IMR-90 (cell line): ENCODE results near the gene SCD. TPM values are rescaled to one million over a fixed set of nuclear protein-coding genes. Genes with fewer than 3 reads are reported as not detected.

Experiments used
- ATAC-seq: fragments of 200-7000 bp; cut with Tn5 transposase; 2 replicates; pipeline ENCODE4 v1.9.1; 2020; ENCODE audit warnings: low read depth, mild to moderate bottlenecking, moderate library complexity
- BruUV-seq: library from RNA; stranded (reverse); fragments of 400-500 nt; replicated peaks from 2 replicates; lab custom pipeline; 2021; lab: Mats Ljungman, UMichigan
- CTCF ChIA-PET: fragments of 300-600 bp; formaldehyde crosslinking; extraction: SDS; loops from one replicate; lab custom pipeline; 2021; ENCODE audit warnings: antibody characterized with exemption; lab: Yijun Ruan, JAX
- POLR2A ChIA-PET: fragments of 300-600 bp; sonication (Branson Sonifier 250); formaldehyde crosslinking; loops from one replicate; lab custom pipeline; 2022; ENCODE audit warnings: antibody characterized with exemption; ENCODE audit not compliant: unreplicated experiment; lab: Charles Lee
- DNase-seq: peaks from one replicate; pipeline ENCODE4 v3.0.0; 2013
- H2AFZ ChIP-seq: replicated peaks from 2 replicates; pipeline ENCODE3; 2013; ENCODE audit warnings: low read length, mild to moderate bottlenecking; ENCODE audit not compliant: poor library complexity
- H2AK5ac ChIP-seq: 2 replicates; pipeline ENCODE4 v1.6.1; 2013; ENCODE audit warnings: low read depth, low read length, inconsistent platforms
- H2AK9ac ChIP-seq: replicated peaks from 2 replicates; pipeline ENCODE3; 2013; ENCODE audit warnings: mild to moderate bottlenecking, low read depth, low read length, moderate library complexity; ENCODE audit not compliant: poor library complexity
- H2BK120ac ChIP-seq: 2 replicates; pipeline ENCODE4 v1.6.1; 2013; ENCODE audit warnings: low read depth, low read length, inconsistent platforms
- H2BK15ac ChIP-seq: 3 replicates; pipeline ENCODE4 v1.6.1; 2013; ENCODE audit warnings: low read depth, low read length, inconsistent platforms
- H2BK20ac ChIP-seq: 2 replicates; pipeline ENCODE4 v1.6.1; 2013; ENCODE audit warnings: low read depth, mild to moderate bottlenecking, inconsistent platforms, low read length, moderate library complexity
- H2BK5ac ChIP-seq: 2 replicates; pipeline ENCODE4 v1.6.1; 2013; ENCODE audit warnings: mild to moderate bottlenecking, low read depth, low read length, inconsistent platforms; ENCODE audit not compliant: poor library complexity, severe bottlenecking
- H3K14ac ChIP-seq: replicated peaks from 2 replicates; pipeline ENCODE4 v1.6.1; 2013; ENCODE audit warnings: low read depth, low read length, inconsistent platforms
- H3K18ac ChIP-seq: 2 replicates; pipeline ENCODE4 v1.6.1; 2013; ENCODE audit warnings: low read depth, low read length, control low read depth
- H3K23ac ChIP-seq: 2 replicates; pipeline ENCODE4 v1.6.1; 2013; ENCODE audit warnings: low read depth, low read length, inconsistent platforms
- H3K27ac ChIP-seq: 2 replicates; pipeline ENCODE4 v1.5.1; 2013; ENCODE audit warnings: mild to moderate bottlenecking, control low read depth, low read length; ENCODE audit not compliant: insufficient read depth
- H3K27me3 ChIP-seq: 2 replicates; pipeline ENCODE4 v1.6.1; 2013; ENCODE audit warnings: low read length; ENCODE audit not compliant: control insufficient read depth, insufficient read depth
- H3K36me3 ChIP-seq: 2 replicates; pipeline ENCODE4 v1.6.1; 2013; ENCODE audit warnings: low read length, mixed read lengths; ENCODE audit not compliant: control insufficient read depth, insufficient read depth
- H3K4ac ChIP-seq: 2 replicates; pipeline ENCODE4 v1.6.1; 2013; ENCODE audit warnings: low read depth, low read length, inconsistent platforms
- H3K4me1 ChIP-seq: 2 replicates; pipeline ENCODE4 v1.6.1; 2013; ENCODE audit warnings: low read length, mixed read lengths; ENCODE audit not compliant: control insufficient read depth, insufficient read depth
- H3K4me2 ChIP-seq: 2 replicates; pipeline ENCODE4 v1.6.1; 2013; ENCODE audit warnings: low read depth, mild to moderate bottlenecking, control low read depth, low read length, moderate library complexity
- H3K4me3 ChIP-seq: 2 replicates; pipeline ENCODE4 v1.5.1; 2013; ENCODE audit warnings: low read depth, mild to moderate bottlenecking, control low read depth, low read length, moderate library complexity; ENCODE audit not compliant: insufficient read depth
- H3K56ac ChIP-seq: 2 replicates; pipeline ENCODE4 v1.6.1; 2013; ENCODE audit warnings: low read length, inconsistent platforms; ENCODE audit not compliant: insufficient read depth; ENCODE audit errors: extremely low read depth
- H3K79me1 ChIP-seq, 2 experiments: 2 replicates each; pipeline ENCODE4 v1.6.1; 2013; ENCODE audit warnings: low read length in 2 of 2, inconsistent platforms in 1 of 2, low read depth in 1 of 2
- H3K9ac ChIP-seq: 2 replicates; pipeline ENCODE4 v1.6.1; 2013; ENCODE audit warnings: low read depth, low read length, control low read depth
- H3K9me1 ChIP-seq: 2 replicates; pipeline ENCODE4 v1.6.1; 2013; ENCODE audit warnings: low read length, inconsistent platforms; ENCODE audit not compliant: insufficient read depth
- H3K9me3 ChIP-seq: 2 replicates; pipeline ENCODE4 v1.6.1; 2013; ENCODE audit warnings: low read length; ENCODE audit not compliant: control insufficient read depth, insufficient read depth
- H4K20me1 ChIP-seq: 2 replicates; pipeline ENCODE4 v1.6.1; 2013; ENCODE audit warnings: low read length, inconsistent platforms; ENCODE audit not compliant: insufficient read depth
- H4K5ac ChIP-seq: 2 replicates; pipeline ENCODE4 v1.6.1; 2013; ENCODE audit warnings: mild to moderate bottlenecking, low read depth, low read length, control low read depth
- H4K8ac ChIP-seq, 2 experiments: 2 replicates each; pipeline ENCODE4 v1.6.1; 2013; ENCODE audit warnings: low read depth in 2 of 2, low read length in 2 of 2, control low read depth in 1 of 2, inconsistent platforms in 1 of 2
- H4K91ac ChIP-seq: 2 replicates; pipeline ENCODE4 v1.6.1; 2013; ENCODE audit warnings: low read depth, low read length, inconsistent platforms; ENCODE audit not compliant: insufficient read depth
- BHLHE40 ChIP-seq: fragments of 150-350 bp; IDR thresholded peaks from 2 replicates; pipeline ENCODE4 v1.6.1; 2016; ENCODE audit warnings: mild to moderate bottlenecking, low read depth, low read length
- CEBPB ChIP-seq: IDR thresholded peaks from 2 replicates; pipeline ENCODE4 v1.6.1; 2012; ENCODE audit warnings: low read depth, low read length, improper control_type of control experiment
- FOS ChIP-seq: fragments of 150-350 bp; IDR thresholded peaks from 2 replicates; pipeline ENCODE4 v1.6.1; 2016; ENCODE audit warnings: low read depth, low read length
- MAZ ChIP-seq: IDR thresholded peaks from 2 replicates; pipeline ENCODE4 v1.6.1; 2012; ENCODE audit warnings: low read depth, mild to moderate bottlenecking, low read length, improper control_type of control experiment, moderate library complexity, borderline replicate concordance
- MXI1 ChIP-seq: IDR thresholded peaks from 2 replicates; pipeline ENCODE4 v1.6.1; 2012; ENCODE audit warnings: low read depth, mild to moderate bottlenecking, low read length, moderate library complexity, borderline replicate concordance
- NFE2L2 ChIP-seq: fragments of 150-350 bp; IDR thresholded peaks from 2 replicates; pipeline ENCODE4 v1.6.1; 2016; ENCODE audit warnings: low read depth, mild to moderate bottlenecking, low read length
- RAD21 ChIP-seq: IDR thresholded peaks from 2 replicates; pipeline ENCODE4 v1.6.1; 2012; ENCODE audit warnings: low read length, improper control_type of control experiment
- RCOR1 ChIP-seq: IDR thresholded peaks from 2 replicates; pipeline ENCODE4 v1.6.1; 2012; ENCODE audit warnings: mild to moderate bottlenecking, low read length, improper control_type of control experiment; ENCODE audit not compliant: insufficient replicate concordance
- RFX5 ChIP-seq: IDR thresholded peaks from 2 replicates; pipeline ENCODE4 v1.8.0; 2012; ENCODE audit warnings: low read depth, mild to moderate bottlenecking, low read length, moderate library complexity
- WGBS, 2 experiments: methylation state at CpG; one replicate each; pipeline versions ENCODE4 v1.1.5 to v1.1.7; 2013; ENCODE audit warnings: missing lambda C conversion rate in 2 of 2; ENCODE audit not compliant: insufficient read length in 1 of 2; ENCODE audit errors: extremely low coverage in 2 of 2; 5-methylcytosine and 5-hydroxymethylcytosine counted together
- dilution Hi-C: fragments of 300-500 bp; cut with HindIII; formaldehyde crosslinking; loops from one replicate; pipeline ENCODE4 v1.14.3; 2018; ENCODE audit warnings: low sequenced_read_pairs; ENCODE audit not compliant: unreplicated experiment
- in situ Hi-C: fragments of 300-500 bp; cut with MboI; formaldehyde crosslinking; loops from 3 replicates; pipeline ENCODE4 v1.14.3; 2019; ENCODE audit warnings: low sequenced_read_pairs, inconsistent platforms, mixed read lengths
- intact Hi-C: fragments of 100-400 bp; cut with micrococcal nuclease; formaldehyde crosslinking; loops from 2 replicates; pipeline ENCODE4 v1.10.0; 2022
- polyA plus RNA-seq, 3 experiments: library from polyadenylated mRNA; depleted of rRNA; stranded (reverse); fragments of >200 nt; gene quantifications; 2 replicates each; pipeline ENCODE4 v1.2.3, GENCODE V29; 2012; ENCODE audit warnings: low replicate concordance in 1 of 3
- total RNA-seq: library from RNA; depleted of rRNA; stranded (reverse); fragments of >200 nt; gene quantifications from 2 replicates; pipeline ENCODE4 v1.2.3, GENCODE V29; 2012
- TF ChIP-seq, protein P1 (sequence below): conservative IDR thresholded peaks from 2 replicates; pipeline ENCODE4 v1.5.1; 2012; ENCODE audit warnings: mild to moderate bottlenecking, low read depth, low read length, improper control_type of control experiment
- TF ChIP-seq, protein P2 (sequence below): fragments of 150-350 bp; IDR thresholded peaks from 2 replicates; pipeline ENCODE4 v1.6.1; 2016; ENCODE audit warnings: low read depth, mild to moderate bottlenecking, low read length, moderate library complexity, borderline replicate concordance

Gene SCD
- total and polyA plus RNA-seq, 2 of the 4 experiments (the other 2 are of a cell fraction) = 50.7 to 65.1 TPM

DNA sequence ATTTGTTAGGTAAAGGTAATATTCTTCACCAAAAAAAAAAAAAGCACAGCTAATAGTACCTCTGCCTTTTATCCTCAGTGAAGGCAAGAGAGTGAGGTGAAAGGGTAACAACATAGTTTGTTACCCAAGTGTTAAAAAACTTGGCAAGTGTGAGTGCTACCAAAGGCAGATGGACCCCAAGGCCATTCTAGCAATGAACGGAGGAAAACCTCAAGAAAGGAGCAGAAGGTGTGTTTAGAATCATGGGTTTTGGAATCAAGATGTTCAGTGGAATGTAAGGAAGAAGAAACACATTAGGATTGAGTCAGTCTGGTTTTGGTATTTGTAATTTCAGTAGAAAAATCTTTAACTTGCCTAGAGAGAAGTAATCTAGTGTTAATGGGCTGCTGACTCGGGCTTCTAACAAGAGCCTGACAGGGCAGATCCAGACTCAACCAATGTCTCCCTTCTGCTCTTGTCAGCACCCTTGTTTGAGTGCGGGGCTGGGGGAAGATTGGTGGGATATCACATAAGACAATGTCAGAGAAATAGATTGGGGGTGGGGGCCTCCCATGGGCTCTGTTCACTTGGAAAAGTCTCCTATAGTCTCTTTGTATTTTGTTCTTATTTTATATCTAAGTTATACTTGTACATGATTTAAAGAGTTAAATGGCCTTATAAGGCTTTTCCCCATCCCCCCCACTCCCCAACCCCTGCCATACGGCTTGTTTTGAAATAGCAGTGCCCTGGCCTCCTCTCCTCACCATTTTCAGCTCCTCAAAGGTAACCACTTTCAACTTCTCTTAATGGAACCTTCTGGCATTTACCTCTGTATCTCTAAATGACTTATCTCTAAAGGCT lies 44.4 kb downstream of the SCD start:
- Histone ChIP-seq H2BK15ac (no peak overlapping the region), H3K4me2 (no peak overlapping the region), H4K91ac (no peak overlapping the region), H4K8ac (no peak overlapping the region), H3K9me3 (no peaks in the 10 kb centered on the region), H3K18ac (no peak overlapping the region), H2AK5ac (no peak overlapping the region), H3K14ac (no peak overlapping the region), H3K4ac (no peak overlapping the region), H3K56ac (no peak overlapping the region), H3K9ac (no peak overlapping the region), H2AFZ (no peak overlapping the region), H3K27ac (no peak overlapping the region), H3K4me1 (no peaks in the 10 kb centered on the region), H3K23ac (no peak overlapping the region), H3K36me3 (no peaks in the 10 kb centered on the region), H2BK120ac (no peak overlapping the region), H2AK9ac (no peak overlapping the region), H2BK5ac (no peak overlapping the region), H3K9me1 (no peaks in the 10 kb centered on the region), H3K79me1 (no peaks in the 10 kb centered on the region), H3K27me3 (no peaks in the 10 kb centered on the region), H4K20me1 (no peaks in the 10 kb centered on the region), H2BK20ac (no peak overlapping the region), H4K5ac (no peak overlapping the region), H3K4me3 (no peak overlapping the region)
- intact Hi-C loops = no loop called here
- dilution Hi-C loops = no loop called here
- in situ Hi-C loops = no loop called here
- 31% methylated on average over 2 of the region's 4 CpGs; no CpG with 5 or more reads in 1 of the 2 experiments for WGBS, 2 experiments
- DNase-seq (no peak), ATAC-seq (no peak)
- no TSS peak for BruUV-seq
- POLR2A ChIA-PET = no interaction called here
- CTCF ChIA-PET = no interaction called here
- TF ChIP-seq, protein P1, sequence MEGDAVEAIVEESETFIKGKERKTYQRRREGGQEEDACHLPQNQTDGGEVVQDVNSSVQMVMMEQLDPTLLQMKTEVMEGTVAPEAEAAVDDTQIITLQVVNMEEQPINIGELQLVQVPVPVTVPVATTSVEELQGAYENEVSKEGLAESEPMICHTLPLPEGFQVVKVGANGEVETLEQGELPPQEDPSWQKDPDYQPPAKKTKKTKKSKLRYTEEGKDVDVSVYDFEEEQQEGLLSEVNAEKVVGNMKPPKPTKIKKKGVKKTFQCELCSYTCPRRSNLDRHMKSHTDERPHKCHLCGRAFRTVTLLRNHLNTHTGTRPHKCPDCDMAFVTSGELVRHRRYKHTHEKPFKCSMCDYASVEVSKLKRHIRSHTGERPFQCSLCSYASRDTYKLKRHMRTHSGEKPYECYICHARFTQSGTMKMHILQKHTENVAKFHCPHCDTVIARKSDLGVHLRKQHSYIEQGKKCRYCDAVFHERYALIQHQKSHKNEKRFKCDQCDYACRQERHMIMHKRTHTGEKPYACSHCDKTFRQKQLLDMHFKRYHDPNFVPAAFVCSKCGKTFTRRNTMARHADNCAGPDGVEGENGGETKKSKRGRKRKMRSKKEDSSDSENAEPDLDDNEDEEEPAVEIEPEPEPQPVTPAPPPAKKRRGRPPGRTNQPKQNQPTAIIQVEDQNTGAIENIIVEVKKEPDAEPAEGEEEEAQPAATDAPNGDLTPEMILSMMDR = no peak
- no peak for TF ChIP-seq FOS
- no peak for TF ChIP-seq RAD21
- no peak for TF ChIP-seq BHLHE40
- TF ChIP-seq CEBPB = no peak
- TF ChIP-seq NFE2L2 = no peak
- no peak for TF ChIP-seq MXI1
- TF ChIP-seq, protein P2, sequence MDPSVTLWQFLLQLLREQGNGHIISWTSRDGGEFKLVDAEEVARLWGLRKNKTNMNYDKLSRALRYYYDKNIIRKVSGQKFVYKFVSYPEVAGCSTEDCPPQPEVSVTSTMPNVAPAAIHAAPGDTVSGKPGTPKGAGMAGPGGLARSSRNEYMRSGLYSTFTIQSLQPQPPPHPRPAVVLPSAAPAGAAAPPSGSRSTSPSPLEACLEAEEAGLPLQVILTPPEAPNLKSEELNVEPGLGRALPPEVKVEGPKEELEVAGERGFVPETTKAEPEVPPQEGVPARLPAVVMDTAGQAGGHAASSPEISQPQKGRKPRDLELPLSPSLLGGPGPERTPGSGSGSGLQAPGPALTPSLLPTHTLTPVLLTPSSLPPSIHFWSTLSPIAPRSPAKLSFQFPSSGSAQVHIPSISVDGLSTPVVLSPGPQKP = no peak
- TF ChIP-seq MAZ = no peak
- no peak for TF ChIP-seq RCOR1
- no peak for TF ChIP-seq RFX5
